ENCODE data around the gene NTRK2. TPM values are rescaled to one million over a fixed set of nuclear protein-coding genes. Genes with fewer than 3 reads are reported as not detected.

The NTRK2 gene
- total RNA-seq, 2 experiments from 2014 or later: 0.06 TPM; not detected in 1

DNA sequence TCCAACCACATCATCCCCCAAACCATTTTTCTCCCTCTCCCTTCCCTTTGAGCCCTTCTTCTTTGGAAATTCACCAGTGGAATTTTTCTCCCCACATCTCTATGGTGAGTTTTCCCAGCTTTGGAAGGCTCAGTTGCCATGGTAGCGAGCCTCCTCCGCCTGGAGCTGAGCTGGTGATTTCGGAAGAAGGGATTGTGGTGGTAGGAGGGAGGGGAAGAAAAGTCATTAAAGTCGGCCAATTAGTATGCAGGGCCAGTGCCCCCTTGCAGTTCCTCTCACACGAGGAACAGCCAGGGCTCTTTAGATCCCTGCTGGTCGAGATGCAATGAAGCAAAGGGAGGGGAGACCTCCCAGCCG is 322.0 kb downstream of the NTRK2 start:
- Histone ChIP-seq H3K79me2 (ENCODE audit: insufficient read depth, low read depth, low read length) (no peaks in the 10 kb centered on the region), H2AFZ (ENCODE audit: low read length) (no peak overlapping the region), H3K27ac (ENCODE audit: low read depth, low read length, poor library complexity, severe bottlenecking) (no peak overlapping the region), H3K36me3 (ENCODE audit: insufficient read depth, low read length) (no peaks in the 10 kb centered on the region), H3K4me2 (ENCODE audit: low read length) (no peak overlapping the region), H3K9me2 (ENCODE audit: insufficient read depth, low read length) (no peaks in the 10 kb centered on the region), H3K9me3 (ENCODE audit: low read length) (no peaks in the 10 kb centered on the region), H3K4me1 (ENCODE audit: insufficient read depth, low read length, poor library complexity, severe bottlenecking) (no peaks in the 10 kb centered on the region), H3K4me3 (ENCODE audit: low read depth, low read length, poor library complexity, severe bottlenecking) (no peak overlapping the region), H4K20me1 (ENCODE audit: insufficient read depth, low read length) (no peaks in the 10 kb centered on the region)
- POLR2A ChIA-PET: no interaction called here
- CTCF ChIA-PET (ENCODE audit: unreplicated experiment): no interaction called here
- intact Hi-C loops (cut with micrococcal nuclease; ENCODE audit: unreplicated experiment): no loop called here
- no TSS peak for BruUV-seq (replicated peaks)
- DNase-seq (ENCODE audit: low spot score): no peak
- TF ChIP-seq, protein P1, sequence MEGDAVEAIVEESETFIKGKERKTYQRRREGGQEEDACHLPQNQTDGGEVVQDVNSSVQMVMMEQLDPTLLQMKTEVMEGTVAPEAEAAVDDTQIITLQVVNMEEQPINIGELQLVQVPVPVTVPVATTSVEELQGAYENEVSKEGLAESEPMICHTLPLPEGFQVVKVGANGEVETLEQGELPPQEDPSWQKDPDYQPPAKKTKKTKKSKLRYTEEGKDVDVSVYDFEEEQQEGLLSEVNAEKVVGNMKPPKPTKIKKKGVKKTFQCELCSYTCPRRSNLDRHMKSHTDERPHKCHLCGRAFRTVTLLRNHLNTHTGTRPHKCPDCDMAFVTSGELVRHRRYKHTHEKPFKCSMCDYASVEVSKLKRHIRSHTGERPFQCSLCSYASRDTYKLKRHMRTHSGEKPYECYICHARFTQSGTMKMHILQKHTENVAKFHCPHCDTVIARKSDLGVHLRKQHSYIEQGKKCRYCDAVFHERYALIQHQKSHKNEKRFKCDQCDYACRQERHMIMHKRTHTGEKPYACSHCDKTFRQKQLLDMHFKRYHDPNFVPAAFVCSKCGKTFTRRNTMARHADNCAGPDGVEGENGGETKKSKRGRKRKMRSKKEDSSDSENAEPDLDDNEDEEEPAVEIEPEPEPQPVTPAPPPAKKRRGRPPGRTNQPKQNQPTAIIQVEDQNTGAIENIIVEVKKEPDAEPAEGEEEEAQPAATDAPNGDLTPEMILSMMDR (conservative IDR thresholded peaks at IDR 0.05; ENCODE audit: low read length): no peak
- TF ChIP-seq EZH2phosphoT487 (IDR thresholded peaks at IDR 0.05; ENCODE audit: borderline replicate concordance, low read depth, low read length): no peak

DNA sequence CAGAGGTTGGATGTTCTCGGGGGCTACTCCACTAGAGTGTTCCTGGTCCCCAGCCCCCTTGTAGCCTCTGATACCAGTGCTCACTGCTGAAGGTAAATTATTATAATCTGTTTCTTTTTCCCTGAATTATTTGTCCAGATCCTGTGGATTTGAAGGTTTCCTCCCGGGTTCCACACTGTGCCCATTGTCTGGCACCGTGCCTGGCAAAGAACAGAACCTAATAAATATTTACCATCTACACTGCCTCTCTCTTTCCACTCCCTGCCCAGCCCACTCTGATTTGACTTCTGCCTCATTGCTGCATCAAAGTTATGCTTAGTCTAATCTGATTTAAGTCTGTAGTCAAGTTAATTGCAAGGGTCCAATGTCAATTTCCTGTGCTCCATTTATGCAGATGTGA is 322.9 kb downstream of the NTRK2 start:
- DNase-seq (ENCODE audit: low spot score): no peak
- intact Hi-C loops (cut with micrococcal nuclease; ENCODE audit: unreplicated experiment): no loop called here
- Histone ChIP-seq H3K4me1 (ENCODE audit: insufficient read depth, low read length, poor library complexity, severe bottlenecking) (no peaks in the 10 kb centered on the region), H4K20me1 (ENCODE audit: insufficient read depth, low read length) (no peaks in the 10 kb centered on the region), H3K4me3 (ENCODE audit: low read depth, low read length, poor library complexity, severe bottlenecking) (no peak overlapping the region), H3K9me2 (ENCODE audit: insufficient read depth, low read length) (no peaks in the 10 kb centered on the region), H3K9me3 (ENCODE audit: low read length) (no peaks in the 10 kb centered on the region), H2AFZ (ENCODE audit: low read length) (no peak overlapping the region), H3K36me3 (ENCODE audit: insufficient read depth, low read length) (no peaks in the 10 kb centered on the region), H3K79me2 (ENCODE audit: insufficient read depth, low read depth, low read length) (no peaks in the 10 kb centered on the region), H3K4me2 (ENCODE audit: low read length) (no peak overlapping the region), H3K27ac (ENCODE audit: low read depth, low read length, poor library complexity, severe bottlenecking) (no peak overlapping the region)
- POLR2A ChIA-PET: no interaction called here
- CTCF ChIA-PET (ENCODE audit: unreplicated experiment): no interaction called here
- no TSS peak for BruUV-seq (replicated peaks)
- TF ChIP-seq, protein P1 (conservative IDR thresholded peaks at IDR 0.05; ENCODE audit: low read length): no peak
- no peak for TF ChIP-seq EZH2phosphoT487 (IDR thresholded peaks at IDR 0.05; ENCODE audit: borderline replicate concordance, low read depth, low read length)

DNA sequence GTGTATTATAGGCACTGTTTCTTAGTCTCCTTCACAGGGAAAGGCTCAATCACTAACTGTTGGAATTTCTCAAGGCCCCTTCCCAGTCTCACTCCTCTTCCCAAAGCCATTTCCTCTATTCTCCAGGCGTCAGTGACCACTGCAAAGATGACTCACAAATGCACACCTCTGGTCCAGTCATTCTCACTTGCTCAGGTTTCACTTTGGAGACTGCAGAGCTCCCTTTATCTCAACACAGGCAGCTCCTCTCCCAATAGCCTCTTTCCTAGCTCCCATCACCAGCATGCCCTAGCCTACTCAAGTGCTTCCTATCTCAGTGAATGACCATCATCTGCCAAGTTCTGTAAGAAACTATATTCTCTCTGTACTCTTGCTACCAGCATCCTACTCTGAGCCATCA is 323.6 kb downstream of the NTRK2 start:
- TF ChIP-seq, protein P1 (conservative IDR thresholded peaks at IDR 0.05; ENCODE audit: low read length): no peak
- no peak for TF ChIP-seq EZH2phosphoT487 (IDR thresholded peaks at IDR 0.05; ENCODE audit: borderline replicate concordance, low read depth, low read length)
- H3K9me2 ChIP-seq (ENCODE audit: insufficient read depth, low read length): no peaks in the 10 kb centered on the region
- H3K27ac ChIP-seq (ENCODE audit: low read depth, low read length, poor library complexity, severe bottlenecking): no peak overlapping the region
- no TSS peak for BruUV-seq (replicated peaks)
- CTCF ChIA-PET (ENCODE audit: unreplicated experiment): no interaction called here
- DNase-seq (ENCODE audit: low spot score): no peak
- no peak overlapping the region for H3K4me3 ChIP-seq (ENCODE audit: low read depth, low read length, poor library complexity, severe bottlenecking)
- POLR2A ChIA-PET: no interaction called here
- H3K4me2 ChIP-seq (ENCODE audit: low read length): no peak overlapping the region
- no peaks in the 10 kb centered on the region for H3K9me3 ChIP-seq (ENCODE audit: low read length)
- no peak overlapping the region for H2AFZ ChIP-seq (ENCODE audit: low read length)
- intact Hi-C loops (cut with micrococcal nuclease; ENCODE audit: unreplicated experiment): no loop called here
- no peaks in the 10 kb centered on the region for H4K20me1 ChIP-seq (ENCODE audit: insufficient read depth, low read length)
- no peaks in the 10 kb centered on the region for H3K4me1 ChIP-seq (ENCODE audit: insufficient read depth, low read length, poor library complexity, severe bottlenecking)
- no peaks in the 10 kb centered on the region for H3K79me2 ChIP-seq (ENCODE audit: insufficient read depth, low read depth, low read length)
- no peaks in the 10 kb centered on the region for H3K36me3 ChIP-seq (ENCODE audit: insufficient read depth, low read length)

Data from OCI-LY7 (cell line).